Measurements from ENCODE around the gene SRRT.
"Not testable (repeated sequence)": the region's sequence is repeated elsewhere in the genome, so short reads cannot be mapped to it uniquely, and the experiment has no call there.

Gene SRRT

DNA sequence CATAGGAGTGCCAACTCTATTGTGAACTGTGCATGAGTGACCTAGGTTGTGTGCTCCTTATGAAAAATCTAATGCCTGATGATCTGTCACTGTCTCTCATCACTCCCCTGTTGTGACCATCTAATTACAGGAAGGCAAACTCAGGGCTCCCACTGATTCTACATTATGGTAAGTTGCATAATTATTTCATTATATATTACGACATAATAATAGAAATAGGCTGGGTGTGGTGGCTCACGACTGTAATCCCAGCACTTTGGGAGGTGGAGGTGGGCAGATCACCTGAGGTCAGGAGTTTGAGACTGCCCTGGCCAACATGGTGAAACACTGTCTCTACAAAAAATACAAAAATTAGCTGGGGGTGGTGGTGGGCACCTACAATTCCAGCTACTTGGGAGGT is 60.5 kb downstream of the SRRT start:
- DNase-seq (ENCODE audit: low read depth in 2 of 2): not testable (repeated sequence)

DNA sequence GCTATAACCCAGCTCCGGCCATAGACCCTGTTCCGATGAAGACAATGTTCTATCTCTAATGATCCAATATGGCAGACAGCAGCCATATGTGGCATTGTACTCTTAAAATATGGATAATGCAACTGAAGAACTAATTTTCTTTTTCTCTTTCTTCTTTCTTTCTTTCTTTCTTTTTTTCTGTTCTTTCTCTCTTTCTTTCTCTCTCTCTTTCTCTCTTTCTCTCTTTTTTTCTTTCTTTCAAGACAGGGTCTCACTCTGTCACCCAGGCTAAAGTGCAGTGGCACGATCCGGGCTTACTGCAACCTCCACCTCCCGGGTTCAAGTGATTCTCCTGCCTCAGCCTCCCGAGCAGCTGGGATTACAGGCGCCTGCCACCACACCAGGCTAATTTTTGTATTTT is 61.3 kb downstream of the SRRT start:
- not testable (repeated sequence) for DNase-seq (ENCODE audit: low read depth in 2 of 2)
